Upper lobe of left lung (tissue), 4 donors: ENCODE data around the gene KRTAP10-11.

Experiments
- CTCF ChIP-seq, 6 experiments: fragments of 450-650 bp in 4 of 6; fragments of 200-600 bp in 2 of 6; sonication (generic) in 2 of 6; IDR thresholded peaks; one replicate each; pipeline ENCODE4 v1.5.1; 2016 to 2019; ENCODE audit warnings: antibody characterized with exemption in 6 of 6
- EP300 ChIP-seq, 4 donors: sonication (generic); formaldehyde crosslinking; IDR thresholded peaks; one replicate each; pipeline ENCODE4 v1.5.1; 2017; ENCODE audit warnings: antibody characterized with exemption in 4 of 4, control low read depth in 2 of 4

- TF ChIP-seq CTCF (IDR thresholded peaks at IDR 0.05) (no peak), EP300 (IDR thresholded peaks at IDR 0.05) (no peak)
Observed at GRCh38 chr21:44677881-44678280, 31.7 kb downstream of the KRTAP10-11 start.
